Suppressor macrophage treated with lipopolysaccharide for 1 hour (primary cell): ENCODE data around the gene HLX.

Source experiments
- DNase-seq, 3 donors: peaks; one replicate each; pipeline ENCODE4 v3.0.0-alpha.2; 2020 to 2022

HLX gene

GRCh38 chr1:220896092-220896491 lies 16.8 kb downstream of the HLX start:
- no peak for DNase-seq

- no peak for DNase-seq
These were observed 21.6 kb downstream of the HLX start for GRCh38 chr1:220900842-220901241.

GRCh38 chr1:220901881-220902280 lies 22.6 kb downstream of the HLX start:
- peak in 2 of 3 donors; percentile 26 to 58 for DNase-seq

GRCh38 chr1:220902916-220903315 lies 23.7 kb downstream of the HLX start:
- peak in 1 of 3 donors; percentile 32 for DNase-seq

- no peak for DNase-seq
These were observed 25.6 kb downstream of the HLX start for GRCh38 chr1:220904876-220905275.

- no peak for DNase-seq
These were observed 26.7 kb downstream of the HLX start for GRCh38 chr1:220905650-220906560.

- DNase-seq, result no peak
These were observed 27.5 kb downstream of the HLX start for GRCh38 chr1:220906561-220907334.

- DNase-seq, result no peak
These were observed 29.5 kb downstream of the HLX start for GRCh38 chr1:220908757-220909156.

- DNase-seq, result no peak
These were observed 30.8 kb downstream of the HLX start for GRCh38 chr1:220910021-220910420.

GRCh38 chr1:220914283-220915116 lies 35.3 kb downstream of the HLX start:
- peak; percentile 65 to 88 (median 81) for DNase-seq

GRCh38 chr1:220915117-220915440 lies 35.8 kb downstream of the HLX start:
- no peak for DNase-seq

- no peak for DNase-seq
These were observed 36.7 kb downstream of the HLX start for GRCh38 chr1:220915954-220916353.

GRCh38 chr1:220917101-220917500 lies 37.9 kb downstream of the HLX start:
- no peak for DNase-seq

- no peak for DNase-seq
These were observed 38.4 kb downstream of the HLX start for GRCh38 chr1:220917535-220918209.

- DNase-seq, result no peak
These were observed 39.2 kb downstream of the HLX start for GRCh38 chr1:220918285-220918951.

GRCh38 chr1:220920967-220921366 lies 41.7 kb downstream of the HLX start:
- no peak for DNase-seq

GRCh38 chr1:220921498-220921897 lies 42.3 kb downstream of the HLX start:
- no peak for DNase-seq

- DNase-seq, result no peak
These were observed 42.9 kb downstream of the HLX start for GRCh38 chr1:220921971-220922635.

- no peak for DNase-seq
These were observed 43.7 kb downstream of the HLX start for GRCh38 chr1:220922951-220923350.

- no peak for DNase-seq
These were observed 45.2 kb downstream of the HLX start for GRCh38 chr1:220924331-220924970.

GRCh38 chr1:220925707-220926106 lies 46.5 kb downstream of the HLX start:
- DNase-seq, result peak; percentile 13 to 48 (median 43)
